ENCODE data around the gene REPS2.

DNA sequence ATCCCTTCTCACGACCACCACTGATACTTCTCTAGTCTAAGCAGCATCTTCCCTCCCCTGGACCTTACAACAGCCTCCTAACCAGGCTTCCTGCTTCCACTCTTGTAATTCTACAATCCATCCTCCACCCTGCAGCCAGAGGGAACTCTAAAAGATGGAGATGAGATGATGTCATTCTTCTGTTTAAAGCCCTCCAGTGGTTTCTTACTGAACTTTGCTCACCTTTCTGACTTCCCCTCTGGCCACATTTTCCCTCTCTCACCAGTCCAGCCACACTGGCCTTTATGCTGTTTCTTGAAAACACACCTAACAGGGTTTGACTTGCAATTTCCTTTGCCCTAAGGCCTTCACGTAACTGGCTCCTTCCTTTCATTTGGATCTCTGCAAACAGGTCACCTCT, 237.1 kb downstream of the REPS2 start:
- TF ChIP-seq, protein P1, sequence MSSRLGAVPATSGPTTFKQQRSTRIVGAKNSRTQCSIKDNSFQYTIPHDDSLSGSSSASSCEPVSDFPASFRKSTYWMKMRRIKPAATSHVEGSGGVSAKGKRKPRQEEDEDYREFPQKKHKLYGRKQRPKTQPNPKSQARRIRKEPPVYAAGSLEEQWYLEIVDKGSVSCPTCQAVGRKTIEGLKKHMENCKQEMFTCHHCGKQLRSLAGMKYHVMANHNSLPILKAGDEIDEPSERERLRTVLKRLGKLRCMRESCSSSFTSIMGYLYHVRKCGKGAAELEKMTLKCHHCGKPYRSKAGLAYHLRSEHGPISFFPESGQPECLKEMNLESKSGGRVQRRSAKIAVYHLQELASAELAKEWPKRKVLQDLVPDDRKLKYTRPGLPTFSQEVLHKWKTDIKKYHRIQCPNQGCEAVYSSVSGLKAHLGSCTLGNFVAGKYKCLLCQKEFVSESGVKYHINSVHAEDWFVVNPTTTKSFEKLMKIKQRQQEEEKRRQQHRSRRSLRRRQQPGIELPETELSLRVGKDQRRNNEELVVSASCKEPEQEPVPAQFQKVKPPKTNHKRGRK (tag; IDR thresholded peaks at IDR 0.05): no peak
- TF ChIP-seq ARID4B (CRISPR knock-in tag; IDR thresholded peaks at IDR 0.05) (no peak), ZFP36 (IDR thresholded peaks at IDR 0.05; ENCODE audit: low read depth, low read length, partially characterized antibody) (no peak), IRF2 (CRISPR knock-in tag; IDR thresholded peaks at IDR 0.05) (no peak), BMI1 (IDR thresholded peaks at IDR 0.05; ENCODE audit: low read length) (no peak), ZNF140 (CRISPR knock-in tag; IDR thresholded peaks at IDR 0.05) (no peak), MCM2 (IDR thresholded peaks at IDR 0.05; ENCODE audit: low read depth) (no peak), TAF7 (tag; IDR thresholded peaks at IDR 0.05) (no peak), MXD1 (CRISPR knock-in tag; IDR thresholded peaks at IDR 0.05; ENCODE audit: borderline replicate concordance, poor library complexity, severe bottlenecking) (no peak), SIN3A (IDR thresholded peaks at IDR 0.05; ENCODE audit: borderline replicate concordance in 2 of 2, control insufficient read depth in 1 of 2, low read depth in 2 of 2, low read length in 2 of 2) (no peak), MCM7 (IDR thresholded peaks at IDR 0.05) (no peak), MYC (IDR thresholded peaks at IDR 0.05; ENCODE audit: low read depth, low read length) (no peak), MYC (CRISPR knock-in tag; IDR thresholded peaks at IDR 0.05; ENCODE audit: borderline replicate concordance, low read depth) (no peak)
- TF ChIP-seq, protein P2, sequence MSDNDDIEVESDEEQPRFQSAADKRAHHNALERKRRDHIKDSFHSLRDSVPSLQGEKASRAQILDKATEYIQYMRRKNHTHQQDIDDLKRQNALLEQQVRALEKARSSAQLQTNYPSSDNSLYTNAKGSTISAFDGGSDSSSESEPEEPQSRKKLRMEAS (CRISPR knock-in tag; IDR thresholded peaks at IDR 0.05): no peak
- TF ChIP-seq, protein P3, sequence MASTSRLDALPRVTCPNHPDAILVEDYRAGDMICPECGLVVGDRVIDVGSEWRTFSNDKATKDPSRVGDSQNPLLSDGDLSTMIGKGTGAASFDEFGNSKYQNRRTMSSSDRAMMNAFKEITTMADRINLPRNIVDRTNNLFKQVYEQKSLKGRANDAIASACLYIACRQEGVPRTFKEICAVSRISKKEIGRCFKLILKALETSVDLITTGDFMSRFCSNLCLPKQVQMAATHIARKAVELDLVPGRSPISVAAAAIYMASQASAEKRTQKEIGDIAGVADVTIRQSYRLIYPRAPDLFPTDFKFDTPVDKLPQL (IDR thresholded peaks at IDR 0.05; ENCODE audit: extremely low read depth, insufficient read length): no peak
